ENCODE measurements around the gene ZNF500.

ZNF500 gene

GRCh38 chr16:4776141-4776705 is 9.3 kb upstream of the ZNF500 start:
- Histone ChIP-seq H3K9me3 (no peaks in the 10 kb centered on the region), H3K27ac (no peak overlapping the region), H3K27me3 (no peaks in the 10 kb centered on the region), H3K4me3 (ENCODE audit: low read depth in 1 of 2, low read length in 1 of 2) (no peak overlapping the region), H3K36me3 (no peaks in the 10 kb centered on the region), H3K4me1 (ENCODE audit: control insufficient read depth in 1 of 2, insufficient read depth in 1 of 2, low read depth in 1 of 2, low read length in 1 of 2) (peaks cover 11 to 17% of the 10 kb centered on the region in 2 experiments)
- TF ChIP-seq CTCF (IDR thresholded peaks at IDR 0.05), result no peak

GRCh38 chr16:4775005-4775404 is 8.0 kb upstream of the ZNF500 start:
- Histone ChIP-seq H3K4me1 (ENCODE audit: control insufficient read depth in 1 of 2, insufficient read depth in 1 of 2, low read depth in 1 of 2, low read length in 1 of 2) (peaks cover 11% of the 10 kb centered on the region in 2 experiments), H3K4me3 (ENCODE audit: low read depth in 1 of 2, low read length in 1 of 2) (no peak overlapping the region), H3K27ac (no peak overlapping the region), H3K9me3 (no peaks in the 10 kb centered on the region), H3K36me3 (no peaks in the 10 kb centered on the region), H3K27me3 (no peaks in the 10 kb centered on the region)
- no peak for TF ChIP-seq CTCF (IDR thresholded peaks at IDR 0.05)

GRCh38 chr16:4772351-4772750 is 5.4 kb upstream of the ZNF500 start:
- H3K27ac ChIP-seq, result no peak overlapping the region
- H3K27me3 ChIP-seq, result no peaks in the 10 kb centered on the region
- H3K36me3 ChIP-seq, result no peaks in the 10 kb centered on the region
- TF ChIP-seq CTCF (IDR thresholded peaks at IDR 0.05), result no peak
- H3K4me3 ChIP-seq (ENCODE audit: low read depth in 1 of 2, low read length in 1 of 2), result no peak overlapping the region
- H3K4me1 ChIP-seq (ENCODE audit: control insufficient read depth in 1 of 2, insufficient read depth in 1 of 2, low read depth in 1 of 2, low read length in 1 of 2), result peaks cover 29 to 30% of the 10 kb centered on the region in 2 experiments
- H3K9me3 ChIP-seq, result no peaks in the 10 kb centered on the region

- Histone ChIP-seq H3K9me3 (no peaks in the 10 kb centered on the region), H3K4me1 (ENCODE audit: control insufficient read depth in 1 of 2, insufficient read depth in 1 of 2, low read depth in 1 of 2, low read length in 1 of 2) (peaks cover 34 to 35% of the 10 kb centered on the region in 2 experiments), H3K27ac (no peak overlapping the region), H3K4me3 (ENCODE audit: low read depth in 1 of 2, low read length in 1 of 2) (no peak overlapping the region), H3K27me3 (no peaks in the 10 kb centered on the region), H3K36me3 (no peaks in the 10 kb centered on the region)
- TF ChIP-seq CTCF (IDR thresholded peaks at IDR 0.05), result no peak
Observed at GRCh38 chr16:4771646-4772045, 4.7 kb upstream of the ZNF500 start.

- no peaks in the 10 kb centered on the region for H3K9me3 ChIP-seq
- TF ChIP-seq CTCF (IDR thresholded peaks at IDR 0.05), result no peak
- H3K36me3 ChIP-seq, result no peaks in the 10 kb centered on the region
- H3K4me1 ChIP-seq (ENCODE audit: control insufficient read depth in 1 of 2, insufficient read depth in 1 of 2, low read depth in 1 of 2, low read length in 1 of 2), result peaks cover 36% of the 10 kb centered on the region in 2 experiments
- H3K27ac ChIP-seq, result peak overlapping the region; percentile 49
- H3K27me3 ChIP-seq, result no peaks in the 10 kb centered on the region
- peak overlapping the region; percentile 80 to 97 for H3K4me3 ChIP-seq (ENCODE audit: low read depth in 1 of 2, low read length in 1 of 2)
Observed at GRCh38 chr16:4769306-4769638, 2.3 kb upstream of the ZNF500 start.

Data from neutrophil (primary cell).